ENCODE data around the gene GORAB. TPM values are rescaled to one million over a fixed set of nuclear protein-coding genes. Genes with fewer than 3 reads are reported as not detected.
A peak's percentile ranks its signal among the peaks of the same experiment; 100 is the strongest.

The GORAB gene
- total and polyA plus RNA-seq, 2 of the 13 experiments (the other 11 are each of a cell fraction or from before 2014, with no cell fraction given), result 6.6 to 9.2 TPM

DNA sequence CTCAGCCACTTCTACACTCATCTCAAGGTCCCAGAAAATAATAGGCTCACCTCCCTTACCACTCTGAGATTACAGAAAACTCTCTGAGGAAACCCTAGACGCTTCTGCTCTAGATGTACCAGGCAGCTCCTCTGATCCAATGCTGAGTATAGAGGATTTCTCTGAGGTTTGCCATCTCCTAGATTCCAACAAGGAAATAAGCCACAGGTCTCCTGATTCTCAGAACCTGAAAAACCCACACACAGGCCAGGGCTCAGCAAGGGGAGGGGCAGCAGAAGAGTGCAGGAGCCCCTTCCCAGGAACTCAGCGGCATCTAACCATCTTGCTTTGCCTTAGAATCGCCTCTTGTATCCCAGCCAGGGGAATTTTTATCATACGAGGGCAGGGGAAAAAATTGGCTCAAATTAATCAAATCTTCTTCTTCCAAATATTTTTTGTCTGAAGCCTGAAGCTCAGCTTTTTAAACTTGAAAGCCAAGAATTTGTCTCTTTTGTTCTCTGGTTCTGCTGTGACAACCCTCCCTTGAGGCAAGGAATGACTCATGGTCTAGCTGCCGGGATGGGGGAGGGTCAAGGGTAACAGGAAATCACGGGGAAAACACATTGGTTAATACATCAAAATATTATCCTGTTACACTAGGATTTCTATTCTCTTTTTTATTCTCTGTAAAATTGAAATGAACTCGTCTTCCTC is 30.8 kb downstream of the GORAB start:
- FAIRE-seq (no peak), ATAC-seq (peak; percentile 53; the same call in 1 of the 3 replicates), DNase-seq (ENCODE audit: low spot score) (peak; percentile 22)
- no TSS peak for BruUV-seq (replicated peaks)
- H3K9ac ChIP-seq (ENCODE audit: insufficient read depth, low read depth, low read length), result no peak overlapping the region
- 12% methylated on average over 7 of the region's 7 CpGs for WGBS (ENCODE audit: low lambda C conversion rate)
- no peak overlapping the region for H3K27ac ChIP-seq (ENCODE audit: extremely low read length, insufficient read depth, low read length)
- no peaks in the 10 kb centered on the region for H4K20me1 ChIP-seq (ENCODE audit: insufficient read depth, low read length)
- peak overlapping the region; percentile 34; the same call in 1 of the 2 replicates for H3K4me2 ChIP-seq (ENCODE audit: low read depth, low read length)
- H3K27me3 ChIP-seq (ENCODE audit: control insufficient read depth in 1 of 2, insufficient read depth in 2 of 2, low read length in 2 of 2), result no peaks in the 10 kb centered on the region
- POLR2A ChIA-PET, result no interaction called here
- no peaks in the 10 kb centered on the region for H3K9me3 ChIP-seq (ENCODE audit: low read length)
- no peak overlapping the region for H3K4me3 ChIP-seq (replicated peaks in 1 of 3; ENCODE audit: insufficient read depth in 1 of 3, low read depth in 2 of 3, low read length in 3 of 3)
- H3K79me2 ChIP-seq (ENCODE audit: insufficient read depth, low read length), result no peaks in the 10 kb centered on the region
- H3K4me1 ChIP-seq (ENCODE audit: insufficient read depth, low read length), result peaks cover 12% of the 10 kb centered on the region
- CTCF ChIA-PET (ENCODE audit: low intra/inter-chr PET ratio, low total read pairs), result no interaction called here
- H3K36me3 ChIP-seq (replicated peaks in 1 of 2; ENCODE audit: control insufficient read depth in 1 of 2, insufficient read depth in 2 of 2, low read length in 2 of 2), result no peaks in the 10 kb centered on the region
- intact Hi-C loops (cut with micrococcal nuclease; ENCODE audit: unreplicated experiment), result no loop called here
- in situ Hi-C loops (cut with HindIII; ENCODE audit: extremely low pct_ligation_motif_present, low pct_unique_long_range_greater_than_20kb), result no loop called here
- H2AFZ ChIP-seq (ENCODE audit: low read length), result no peak overlapping the region
- TF ChIP-seq, protein P1, sequence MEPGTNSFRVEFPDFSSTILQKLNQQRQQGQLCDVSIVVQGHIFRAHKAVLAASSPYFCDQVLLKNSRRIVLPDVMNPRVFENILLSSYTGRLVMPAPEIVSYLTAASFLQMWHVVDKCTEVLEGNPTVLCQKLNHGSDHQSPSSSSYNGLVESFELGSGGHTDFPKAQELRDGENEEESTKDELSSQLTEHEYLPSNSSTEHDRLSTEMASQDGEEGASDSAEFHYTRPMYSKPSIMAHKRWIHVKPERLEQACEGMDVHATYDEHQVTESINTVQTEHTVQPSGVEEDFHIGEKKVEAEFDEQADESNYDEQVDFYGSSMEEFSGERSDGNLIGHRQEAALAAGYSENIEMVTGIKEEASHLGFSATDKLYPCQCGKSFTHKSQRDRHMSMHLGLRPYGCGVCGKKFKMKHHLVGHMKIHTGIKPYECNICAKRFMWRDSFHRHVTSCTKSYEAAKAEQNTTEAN (CRISPR knock-in tag; conservative IDR thresholded peaks at IDR 0.05), result no peak
- TF ChIP-seq, protein P2, sequence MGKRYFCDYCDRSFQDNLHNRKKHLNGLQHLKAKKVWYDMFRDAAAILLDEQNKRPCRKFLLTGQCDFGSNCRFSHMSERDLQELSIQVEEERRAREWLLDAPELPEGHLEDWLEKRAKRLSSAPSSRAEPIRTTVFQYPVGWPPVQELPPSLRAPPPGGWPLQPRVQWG (CRISPR knock-in tag; IDR thresholded peaks at IDR 0.05; ENCODE audit: borderline replicate concordance, low read depth), result no peak
- TF ChIP-seq, protein P3, sequence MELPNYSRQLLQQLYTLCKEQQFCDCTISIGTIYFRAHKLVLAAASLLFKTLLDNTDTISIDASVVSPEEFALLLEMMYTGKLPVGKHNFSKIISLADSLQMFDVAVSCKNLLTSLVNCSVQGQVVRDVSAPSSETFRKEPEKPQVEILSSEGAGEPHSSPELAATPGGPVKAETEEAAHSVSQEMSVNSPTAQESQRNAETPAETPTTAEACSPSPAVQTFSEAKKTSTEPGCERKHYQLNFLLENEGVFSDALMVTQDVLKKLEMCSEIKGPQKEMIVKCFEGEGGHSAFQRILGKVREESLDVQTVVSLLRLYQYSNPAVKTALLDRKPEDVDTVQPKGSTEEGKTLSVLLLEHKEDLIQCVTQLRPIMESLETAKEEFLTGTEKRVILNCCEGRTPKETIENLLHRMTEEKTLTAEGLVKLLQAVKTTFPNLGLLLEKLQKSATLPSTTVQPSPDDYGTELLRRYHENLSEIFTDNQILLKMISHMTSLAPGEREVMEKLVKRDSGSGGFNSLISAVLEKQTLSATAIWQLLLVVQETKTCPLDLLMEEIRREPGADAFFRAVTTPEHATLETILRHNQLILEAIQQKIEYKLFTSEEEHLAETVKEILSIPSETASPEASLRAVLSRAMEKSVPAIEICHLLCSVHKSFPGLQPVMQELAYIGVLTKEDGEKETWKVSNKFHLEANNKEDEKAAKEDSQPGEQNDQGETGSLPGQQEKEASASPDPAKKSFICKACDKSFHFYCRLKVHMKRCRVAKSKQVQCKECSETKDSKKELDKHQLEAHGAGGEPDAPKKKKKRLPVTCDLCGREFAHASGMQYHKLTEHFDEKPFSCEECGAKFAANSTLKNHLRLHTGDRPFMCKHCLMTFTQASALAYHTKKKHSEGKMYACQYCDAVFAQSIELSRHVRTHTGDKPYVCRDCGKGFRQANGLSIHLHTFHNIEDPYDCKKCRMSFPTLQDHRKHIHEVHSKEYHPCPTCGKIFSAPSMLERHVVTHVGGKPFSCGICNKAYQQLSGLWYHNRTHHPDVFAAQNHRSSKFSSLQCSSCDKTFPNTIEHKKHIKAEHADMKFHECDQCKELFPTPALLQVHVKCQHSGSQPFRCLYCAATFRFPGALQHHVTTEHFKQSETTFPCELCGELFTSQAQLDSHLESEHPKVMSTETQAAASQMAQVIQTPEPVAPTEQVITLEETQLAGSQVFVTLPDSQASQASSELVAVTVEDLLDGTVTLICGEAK (IDR thresholded peaks at IDR 0.05), result no peak
- TF ChIP-seq, protein P3 (CRISPR knock-in tag; IDR thresholded peaks at IDR 0.05), result no peak
- TF ChIP-seq TOPORS (CRISPR knock-in tag; IDR thresholded peaks at IDR 0.05) (no peak), ZNF343 (CRISPR knock-in tag; IDR thresholded peaks at IDR 0.05) (no peak), EP300 (IDR thresholded peaks at IDR 0.05; ENCODE audit: low read depth in 2 of 2, low read length in 2 of 2) (no peak), EP300 (CRISPR knock-in tag; IDR thresholded peaks at IDR 0.05; ENCODE audit: borderline replicate concordance) (no peak), RFX1 (IDR thresholded peaks at IDR 0.05) (no peak), KLF13 (CRISPR knock-in tag; IDR thresholded peaks at IDR 0.05) (no peak), SYNCRIP (IDR thresholded peaks at IDR 0.05; ENCODE audit: insufficient read depth, low read depth, low read length) (no peak), ZNF878 (CRISPR knock-in tag; IDR thresholded peaks at IDR 0.05) (no peak)
- TF ChIP-seq, protein P4, sequence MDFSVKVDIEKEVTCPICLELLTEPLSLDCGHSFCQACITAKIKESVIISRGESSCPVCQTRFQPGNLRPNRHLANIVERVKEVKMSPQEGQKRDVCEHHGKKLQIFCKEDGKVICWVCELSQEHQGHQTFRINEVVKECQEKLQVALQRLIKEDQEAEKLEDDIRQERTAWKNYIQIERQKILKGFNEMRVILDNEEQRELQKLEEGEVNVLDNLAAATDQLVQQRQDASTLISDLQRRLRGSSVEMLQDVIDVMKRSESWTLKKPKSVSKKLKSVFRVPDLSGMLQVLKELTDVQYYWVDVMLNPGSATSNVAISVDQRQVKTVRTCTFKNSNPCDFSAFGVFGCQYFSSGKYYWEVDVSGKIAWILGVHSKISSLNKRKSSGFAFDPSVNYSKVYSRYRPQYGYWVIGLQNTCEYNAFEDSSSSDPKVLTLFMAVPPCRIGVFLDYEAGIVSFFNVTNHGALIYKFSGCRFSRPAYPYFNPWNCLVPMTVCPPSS (IDR thresholded peaks at IDR 0.05), result no peak

Data from HepG2 (cell line).